Measurements from ENCODE around the gene SPDYC. TPM values are rescaled to one million over a fixed set of nuclear protein-coding genes. Genes with fewer than 3 reads are reported as not detected.

SPDYC gene
- total RNA-seq, 3 donors from 2014 or later = not detected

- Histone ChIP-seq H3K36me3 (ENCODE audit: low read depth) (peaks cover 2% of the 10 kb centered on the region), H3K4me1 (ENCODE audit: low read depth) (no peaks in the 10 kb centered on the region), H3K4me3 (no peak overlapping the region), H3K9me3 (no peaks in the 10 kb centered on the region)
- no peak for TF ChIP-seq CTCF (IDR thresholded peaks at IDR 0.05)
- ATAC-seq = no peak
- DNase-seq = no peak
- intact Hi-C loops (cut with DNase I, micrococcal nuclease) = no loop called here
Measured at GRCh38 chr11:65215441-65216076, 45.5 kb downstream of the SPDYC start.

- intact Hi-C loops (cut with DNase I, micrococcal nuclease) = no loop called here
- no peaks in the 10 kb centered on the region for H3K9me3 ChIP-seq
- ATAC-seq (no peak), DNase-seq (no peak)
- no peaks in the 10 kb centered on the region for H3K36me3 ChIP-seq (ENCODE audit: low read depth)
- no peak overlapping the region for H3K4me3 ChIP-seq
- H3K4me1 ChIP-seq (ENCODE audit: low read depth) = no peaks in the 10 kb centered on the region
- no peak for TF ChIP-seq CTCF (IDR thresholded peaks at IDR 0.05)
Measured at GRCh38 chr11:65216830-65217229, 46.8 kb downstream of the SPDYC start.

- ATAC-seq = no peak
- no peak for TF ChIP-seq CTCF (IDR thresholded peaks at IDR 0.05)
- H3K9me3 ChIP-seq = no peaks in the 10 kb centered on the region
- no peak for DNase-seq
- H3K36me3 ChIP-seq (ENCODE audit: low read depth) = no peaks in the 10 kb centered on the region
- intact Hi-C loops (cut with DNase I, micrococcal nuclease) = no loop called here
- no peaks in the 10 kb centered on the region for H3K4me1 ChIP-seq (ENCODE audit: low read depth)
- no peak overlapping the region for H3K4me3 ChIP-seq
Measured at GRCh38 chr11:65217441-65218423, 47.7 kb downstream of the SPDYC start.

GRCh38 chr11:65218446-65218845 lies 48.4 kb downstream of the SPDYC start:
- H3K4me3 ChIP-seq = no peak overlapping the region
- no peaks in the 10 kb centered on the region for H3K36me3 ChIP-seq (ENCODE audit: low read depth)
- ATAC-seq (no peak), DNase-seq (no peak)
- TF ChIP-seq CTCF (IDR thresholded peaks at IDR 0.05) = no peak
- no peaks in the 10 kb centered on the region for H3K9me3 ChIP-seq
- H3K4me1 ChIP-seq (ENCODE audit: low read depth) = no peaks in the 10 kb centered on the region
- intact Hi-C loops (cut with DNase I, micrococcal nuclease) = no loop called here

- DNase-seq (no peak), ATAC-seq (no peak)
- intact Hi-C loops (cut with DNase I, micrococcal nuclease) = no loop called here
- no peak for TF ChIP-seq CTCF (IDR thresholded peaks at IDR 0.05)
- Histone ChIP-seq H3K4me1 (ENCODE audit: low read depth) (no peaks in the 10 kb centered on the region), H3K9me3 (no peaks in the 10 kb centered on the region), H3K36me3 (ENCODE audit: low read depth) (no peaks in the 10 kb centered on the region), H3K4me3 (no peak overlapping the region)
Measured at GRCh38 chr11:65219930-65220213, 49.8 kb downstream of the SPDYC start.
